HepG2 (cell line): ENCODE measurements around the gene PYGB.

Experiments used
- KDM3A ChIP-seq: IDR thresholded peaks from 2 replicates; pipeline ENCODE4 v1.6.1; 2018; ENCODE audit warnings: low read depth, missing compliant biosample characterization
- POLR2A ChIP-seq, 2 experiments: IDR thresholded peaks; 2 replicates each; pipeline ENCODE4 v1.6.1; 2011; ENCODE audit warnings: low read depth in 2 of 2, low read length in 2 of 2, mild to moderate bottlenecking in 1 of 2, moderate library complexity in 1 of 2; ENCODE audit not compliant: insufficient read depth in 1 of 2
- TAF1 ChIP-seq: sonication (generic); formaldehyde crosslinking; IDR thresholded peaks from 2 replicates; pipeline ENCODE4 v1.4.0; 2020; ENCODE audit warnings: missing genetic modification reagents
- ZFX ChIP-seq: sonication (generic); formaldehyde crosslinking; IDR thresholded peaks from 2 replicates; pipeline ENCODE4 v1.4.0; 2020; ENCODE audit warnings: mild to moderate bottlenecking, low read depth, missing genetic modification reagents, moderate library complexity
- ZNF282 ChIP-seq: fragments of 450-650 bp; IDR thresholded peaks from 2 replicates; pipeline ENCODE4 v1.6.1; 2018; ENCODE audit not compliant: partially characterized antibody
- ZNF530 ChIP-seq: sonication (generic); formaldehyde crosslinking; IDR thresholded peaks from 2 replicates; pipeline ENCODE4 v1.5.0; 2020; ENCODE audit warnings: low read depth, mild to moderate bottlenecking, missing genetic modification reagents
- TF ChIP-seq, protein P1 (sequence below): sonication (generic); formaldehyde crosslinking; IDR thresholded peaks from 2 replicates; pipeline ENCODE4 v1.5.0; 2020; ENCODE audit warnings: mild to moderate bottlenecking, missing genetic modification reagents, moderate library complexity

DNA sequence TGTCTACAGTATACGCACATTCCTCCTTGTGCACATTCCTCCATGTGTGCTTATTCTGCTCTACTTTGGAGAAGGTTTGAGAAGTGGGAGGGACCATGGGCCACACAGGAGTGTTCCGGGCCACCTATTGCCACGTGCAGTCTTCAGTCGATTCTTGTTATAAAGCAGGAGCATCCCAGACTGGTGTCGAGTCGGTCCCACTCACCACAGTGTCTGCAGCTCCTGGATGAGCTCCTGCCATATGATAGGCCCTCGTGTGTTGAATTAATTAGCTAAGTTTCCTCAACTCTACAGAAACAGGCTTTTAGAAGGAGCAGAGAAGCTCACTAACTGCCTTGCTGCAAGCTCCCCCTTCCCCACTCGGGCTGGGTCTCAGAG, 29.8 kb upstream of the PYGB start:
- TF ChIP-seq TAF1 (CRISPR knock-in tag) (no peak), ZNF530 (CRISPR knock-in tag) (no peak), KDM3A (CRISPR knock-in tag) (no peak), POLR2A (IDR thresholded peaks at IDR 0.05; ENCODE audit: insufficient read depth in 1 of 2, low read depth in 2 of 2, low read length in 2 of 2) (no peak), ZFX (CRISPR knock-in tag) (no peak), ZNF282 (no peak)
- TF ChIP-seq, protein P1, sequence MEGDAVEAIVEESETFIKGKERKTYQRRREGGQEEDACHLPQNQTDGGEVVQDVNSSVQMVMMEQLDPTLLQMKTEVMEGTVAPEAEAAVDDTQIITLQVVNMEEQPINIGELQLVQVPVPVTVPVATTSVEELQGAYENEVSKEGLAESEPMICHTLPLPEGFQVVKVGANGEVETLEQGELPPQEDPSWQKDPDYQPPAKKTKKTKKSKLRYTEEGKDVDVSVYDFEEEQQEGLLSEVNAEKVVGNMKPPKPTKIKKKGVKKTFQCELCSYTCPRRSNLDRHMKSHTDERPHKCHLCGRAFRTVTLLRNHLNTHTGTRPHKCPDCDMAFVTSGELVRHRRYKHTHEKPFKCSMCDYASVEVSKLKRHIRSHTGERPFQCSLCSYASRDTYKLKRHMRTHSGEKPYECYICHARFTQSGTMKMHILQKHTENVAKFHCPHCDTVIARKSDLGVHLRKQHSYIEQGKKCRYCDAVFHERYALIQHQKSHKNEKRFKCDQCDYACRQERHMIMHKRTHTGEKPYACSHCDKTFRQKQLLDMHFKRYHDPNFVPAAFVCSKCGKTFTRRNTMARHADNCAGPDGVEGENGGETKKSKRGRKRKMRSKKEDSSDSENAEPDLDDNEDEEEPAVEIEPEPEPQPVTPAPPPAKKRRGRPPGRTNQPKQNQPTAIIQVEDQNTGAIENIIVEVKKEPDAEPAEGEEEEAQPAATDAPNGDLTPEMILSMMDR (CRISPR knock-in tag) = no peak
